Effector memory CD8-positive, alpha-beta T cell (primary cell): ENCODE data around the gene ANGEL2.
"Not testable (repeated sequence)": the region's sequence is repeated elsewhere in the genome, so short reads cannot be mapped to it uniquely, and the experiment has no call there.

Experiments used
- ATAC-seq: fragments of 150-1000 bp; cut with Tn5 transposase; replicated peaks from 2 replicates; pipeline ENCODE4 v1.10.0; 2021; ENCODE audit warnings: mild to moderate bottlenecking, moderate library complexity
- DNase-seq, 3 experiments: peaks; one replicate each; pipeline ENCODE4 v3.0.0; 2021
- H3K27ac Mint-ChIP-seq, 2 donors: one replicate each; pipeline ENCODE4 v1.8.0; 2022; ENCODE audit warnings: mild to moderate bottlenecking in 2 of 2, mixed read lengths in 2 of 2, moderate library complexity in 2 of 2
- H3K27me3 Mint-ChIP-seq, 2 donors: one replicate each; pipeline ENCODE4 v1.8.0; 2022; ENCODE audit warnings: mixed read lengths in 2 of 2
- H3K36me3 Mint-ChIP-seq: one replicate; pipeline ENCODE4 v1.8.0; 2022; ENCODE audit warnings: mild to moderate bottlenecking, moderate library complexity, mixed read lengths; ENCODE audit not compliant: insufficient read depth
- H3K4me1 Mint-ChIP-seq, 2 donors: one replicate each; pipeline ENCODE4 v1.8.0; 2022; ENCODE audit warnings: low read depth in 2 of 2, mixed read lengths in 2 of 2
- H3K4me3 Mint-ChIP-seq, 2 donors: one replicate each; pipeline ENCODE4 v1.8.0; 2022; ENCODE audit warnings: mild to moderate bottlenecking in 2 of 2, mixed read lengths in 2 of 2, moderate library complexity in 2 of 2
- H3K9me3 Mint-ChIP-seq, 2 donors: one replicate each; pipeline ENCODE4 v1.8.0; 2022; ENCODE audit warnings: mixed read lengths in 2 of 2

The ANGEL2 gene

GRCh38 chr1:212977781-212978645 is 37.7 kb downstream of the ANGEL2 start:
- Mint-ChIP-seq H3K27me3 (peaks cover 33 to 71% of the 10 kb centered on the region in 2 donors), H3K27ac (no peak overlapping the region)
- no peak for ATAC-seq

GRCh38 chr1:212976586-212976985 is 39.1 kb downstream of the ANGEL2 start:
- Mint-ChIP-seq H3K27me3 (peaks cover 39 to 77% of the 10 kb centered on the region in 2 donors), H3K9me3 (no peaks in the 10 kb centered on the region), H3K27ac (no peak overlapping the region), H3K4me3 (no peak overlapping the region), H3K4me1 (peaks cover 0 to 1% of the 10 kb centered on the region in 2 donors), H3K36me3 (no peaks in the 10 kb centered on the region)
- DNase-seq (no peak), ATAC-seq (no peak)

More at GRCh38 chr1:212977781-212978645, 37.7 kb downstream of the ANGEL2 start:
- Mint-ChIP-seq H3K36me3 (no peaks in the 10 kb centered on the region), H3K9me3 (no peaks in the 10 kb centered on the region), H3K4me1 (peaks cover 0 to 6% of the 10 kb centered on the region in 2 donors), H3K4me3 (no peak overlapping the region)
- no peak for DNase-seq

GRCh38 chr1:212975111-212975918 is 40.4 kb downstream of the ANGEL2 start:
- DNase-seq (no peak), ATAC-seq (no peak)
- no peaks in the 10 kb centered on the region for H3K4me1 Mint-ChIP-seq
- H3K27ac Mint-ChIP-seq = no peak overlapping the region
- H3K36me3 Mint-ChIP-seq = no peaks in the 10 kb centered on the region
- H3K27me3 Mint-ChIP-seq = peaks cover 41 to 76% of the 10 kb centered on the region in 2 donors
- no peak overlapping the region for H3K4me3 Mint-ChIP-seq
- no peaks in the 10 kb centered on the region for H3K9me3 Mint-ChIP-seq

- H3K9me3 Mint-ChIP-seq = no peaks in the 10 kb centered on the region
- H3K27me3 Mint-ChIP-seq = peaks cover 38 to 76% of the 10 kb centered on the region in 2 donors
- H3K4me1 Mint-ChIP-seq = no peaks in the 10 kb centered on the region
- DNase-seq (no peak), ATAC-seq (no peak)
- H3K36me3 Mint-ChIP-seq = no peaks in the 10 kb centered on the region
- H3K4me3 Mint-ChIP-seq = no peak overlapping the region
- no peak overlapping the region for H3K27ac Mint-ChIP-seq
Measured at GRCh38 chr1:212974711-212975110, 41.0 kb downstream of the ANGEL2 start.

- no peaks in the 10 kb centered on the region for H3K4me1 Mint-ChIP-seq
- no peaks in the 10 kb centered on the region for H3K36me3 Mint-ChIP-seq
- H3K4me3 Mint-ChIP-seq = no peak overlapping the region
- H3K27ac Mint-ChIP-seq = no peak overlapping the region
- ATAC-seq = no peak
- DNase-seq = no peak
- H3K27me3 Mint-ChIP-seq = peaks cover 35 to 73% of the 10 kb centered on the region in 2 donors
- H3K9me3 Mint-ChIP-seq = no peaks in the 10 kb centered on the region
Measured at GRCh38 chr1:212973899-212974298, 41.8 kb downstream of the ANGEL2 start.

GRCh38 chr1:212973426-212973825 is 42.2 kb downstream of the ANGEL2 start:
- H3K27me3 Mint-ChIP-seq = peaks cover 31 to 68% of the 10 kb centered on the region in 2 donors
- DNase-seq = no peak
- H3K27ac Mint-ChIP-seq = no peak overlapping the region
- no peak for ATAC-seq
- H3K9me3 Mint-ChIP-seq = no peaks in the 10 kb centered on the region
- H3K36me3 Mint-ChIP-seq = no peaks in the 10 kb centered on the region
- H3K4me1 Mint-ChIP-seq = no peaks in the 10 kb centered on the region
- no peak overlapping the region for H3K4me3 Mint-ChIP-seq

GRCh38 chr1:212971312-212971711 is 44.4 kb downstream of the ANGEL2 start:
- ATAC-seq (no peak), DNase-seq (no peak)
- Mint-ChIP-seq H3K4me3 (no peak overlapping the region), H3K27ac (no peak overlapping the region), H3K27me3 (peaks cover 46 to 69% of the 10 kb centered on the region in 2 donors), H3K36me3 (peaks cover 4% of the 10 kb centered on the region), H3K4me1 (no peaks in the 10 kb centered on the region), H3K9me3 (no peaks in the 10 kb centered on the region)

GRCh38 chr1:212970085-212970484 is 45.6 kb downstream of the ANGEL2 start:
- H3K36me3 Mint-ChIP-seq = peaks cover 4% of the 10 kb centered on the region
- DNase-seq = no peak
- no peaks in the 10 kb centered on the region for H3K9me3 Mint-ChIP-seq
- ATAC-seq = no peak
- peaks cover 0 to 1% of the 10 kb centered on the region in 2 donors for H3K4me1 Mint-ChIP-seq
- H3K27me3 Mint-ChIP-seq = peaks cover 48 to 70% of the 10 kb centered on the region in 2 donors
- H3K4me3 Mint-ChIP-seq = no peak overlapping the region
- H3K27ac Mint-ChIP-seq = no peak overlapping the region

GRCh38 chr1:212968368-212968863 is 47.3 kb downstream of the ANGEL2 start:
- H3K4me3 Mint-ChIP-seq = no peak overlapping the region
- peaks cover 54 to 71% of the 10 kb centered on the region in 2 donors for H3K27me3 Mint-ChIP-seq
- H3K9me3 Mint-ChIP-seq = no peaks in the 10 kb centered on the region
- H3K27ac Mint-ChIP-seq = no peak overlapping the region
- peaks cover 0 to 1% of the 10 kb centered on the region in 2 donors for H3K4me1 Mint-ChIP-seq
- no peak for DNase-seq
- peaks cover 4% of the 10 kb centered on the region for H3K36me3 Mint-ChIP-seq
- ATAC-seq = no peak

GRCh38 chr1:212967801-212968200 is 47.9 kb downstream of the ANGEL2 start:
- Mint-ChIP-seq H3K4me1 (peaks cover 0 to 1% of the 10 kb centered on the region in 2 donors), H3K4me3 (no peak overlapping the region), H3K27ac (no peak overlapping the region), H3K36me3 (peaks cover 4% of the 10 kb centered on the region), H3K27me3 (peaks cover 54 to 71% of the 10 kb centered on the region in 2 donors), H3K9me3 (no peaks in the 10 kb centered on the region)
- ATAC-seq (no peak), DNase-seq (no peak)

- Mint-ChIP-seq H3K9me3 (no peaks in the 10 kb centered on the region), H3K4me3 (no peak overlapping the region), H3K4me1 (peaks cover 0 to 1% of the 10 kb centered on the region in 2 donors), H3K36me3 (peaks cover 4% of the 10 kb centered on the region), H3K27me3 (peaks cover 62 to 78% of the 10 kb centered on the region in 2 donors), H3K27ac (no peak overlapping the region)
- ATAC-seq = no peak
- DNase-seq = no peak
Measured at GRCh38 chr1:212966616-212967015, 49.1 kb downstream of the ANGEL2 start.

GRCh38 chr1:212964993-212965392 is 50.7 kb downstream of the ANGEL2 start:
- ATAC-seq, H3K4me3 Mint-ChIP-seq, H3K27ac Mint-ChIP-seq, H3K9me3 Mint-ChIP-seq, H3K36me3 Mint-ChIP-seq, DNase-seq, H3K4me1 Mint-ChIP-seq: not testable (repeated sequence)
- H3K27me3 Mint-ChIP-seq = peaks cover 66 to 89% of the 10 kb centered on the region in 2 donors

GRCh38 chr1:212964102-212964501 is 51.6 kb downstream of the ANGEL2 start:
- Mint-ChIP-seq H3K27ac (no peak overlapping the region), H3K4me3 (no peak overlapping the region), H3K9me3 (no peaks in the 10 kb centered on the region), H3K27me3 (peaks cover 71 to 90% of the 10 kb centered on the region in 2 donors), H3K36me3 (peaks cover 4% of the 10 kb centered on the region), H3K4me1 (peaks cover 0 to 1% of the 10 kb centered on the region in 2 donors)
- ATAC-seq (no peak), DNase-seq (no peak)
